ENCODE results near the gene FAM13A. TPM values are rescaled to one million over a fixed set of nuclear protein-coding genes. Genes with fewer than 3 reads are reported as not detected.

FAM13A gene
- total and polyA plus RNA-seq, 2 of the 13 experiments (the other 11 are each of a cell fraction or from before 2014, with no cell fraction given): 1.2 to 36.2 TPM

DNA sequence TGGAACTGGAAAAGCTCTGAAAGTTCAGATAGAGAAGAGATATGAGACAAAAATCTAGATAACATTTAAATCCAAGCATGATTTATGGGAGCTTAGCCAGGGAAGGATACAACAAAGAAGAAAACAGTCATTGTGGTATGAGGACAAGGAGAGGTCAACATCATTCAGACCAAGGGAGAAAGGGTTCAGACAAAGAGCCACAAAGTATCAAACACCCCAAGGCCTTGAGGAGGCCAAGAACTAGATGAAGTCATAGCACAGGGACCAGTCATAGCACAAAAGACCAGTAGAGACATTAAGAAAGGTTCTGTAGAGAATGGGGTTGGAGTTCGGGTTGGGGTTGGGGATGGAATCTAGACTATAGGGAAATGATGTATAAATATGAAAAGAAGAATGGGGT is 282.0 kb downstream of the FAM13A start:
- Histone ChIP-seq H3K4me1 (ENCODE audit: insufficient read depth, low read length) (no peaks in the 10 kb centered on the region), H4K20me1 (ENCODE audit: insufficient read depth, low read length) (no peaks in the 10 kb centered on the region), H3K9me3 (ENCODE audit: low read length) (no peaks in the 10 kb centered on the region), H2AFZ (ENCODE audit: low read length) (no peak overlapping the region), H3K36me3 (replicated peaks in 1 of 2; ENCODE audit: control insufficient read depth in 1 of 2, insufficient read depth in 2 of 2, low read length in 2 of 2) (peaks cover 3 to 19% of the 10 kb centered on the region in 2 experiments), H3K4me2 (ENCODE audit: low read depth, low read length) (no peak overlapping the region), H3K9ac (ENCODE audit: insufficient read depth, low read depth, low read length) (no peak overlapping the region), H3K79me2 (ENCODE audit: insufficient read depth, low read length) (no peaks in the 10 kb centered on the region), H3K27me3 (ENCODE audit: control insufficient read depth in 1 of 2, insufficient read depth in 2 of 2, low read length in 2 of 2) (no peaks in the 10 kb centered on the region), H3K27ac (ENCODE audit: extremely low read length, insufficient read depth, low read length) (no peak overlapping the region), H3K4me3 (replicated peaks in 1 of 3; ENCODE audit: insufficient read depth in 1 of 3, low read depth in 2 of 3, low read length in 3 of 3) (no peak overlapping the region)
- WGBS (ENCODE audit: low lambda C conversion rate): 83% methylated on average over 1 of the region's 1 CpG
- ATAC-seq (no peak), FAIRE-seq (no peak), DNase-seq (ENCODE audit: low spot score) (no peak)
- TF ChIP-seq NR2F2 (IDR thresholded peaks at IDR 0.05; ENCODE audit: borderline replicate concordance, low read depth) (no peak), ADNP (CRISPR knock-in tag; IDR thresholded peaks at IDR 0.05) (no peak), ZNF296 (CRISPR knock-in tag; conservative IDR thresholded peaks at IDR 0.05) (no peak), ZNF432 (CRISPR knock-in tag; IDR thresholded peaks at IDR 0.05; ENCODE audit: borderline replicate concordance) (no peak), ZNF788 (CRISPR knock-in tag; IDR thresholded peaks at IDR 0.05; ENCODE audit: borderline replicate concordance) (no peak)
- ChIA-PET POLR2A (no interaction called here), CTCF (ENCODE audit: low intra/inter-chr PET ratio, low total read pairs) (no interaction called here)
- intact Hi-C loops (cut with micrococcal nuclease; ENCODE audit: unreplicated experiment) (no loop called here), in situ Hi-C loops (cut with HindIII; ENCODE audit: extremely low pct_ligation_motif_present, low pct_unique_long_range_greater_than_20kb) (no loop called here)
- BruUV-seq (replicated peaks): no TSS peak

DNA sequence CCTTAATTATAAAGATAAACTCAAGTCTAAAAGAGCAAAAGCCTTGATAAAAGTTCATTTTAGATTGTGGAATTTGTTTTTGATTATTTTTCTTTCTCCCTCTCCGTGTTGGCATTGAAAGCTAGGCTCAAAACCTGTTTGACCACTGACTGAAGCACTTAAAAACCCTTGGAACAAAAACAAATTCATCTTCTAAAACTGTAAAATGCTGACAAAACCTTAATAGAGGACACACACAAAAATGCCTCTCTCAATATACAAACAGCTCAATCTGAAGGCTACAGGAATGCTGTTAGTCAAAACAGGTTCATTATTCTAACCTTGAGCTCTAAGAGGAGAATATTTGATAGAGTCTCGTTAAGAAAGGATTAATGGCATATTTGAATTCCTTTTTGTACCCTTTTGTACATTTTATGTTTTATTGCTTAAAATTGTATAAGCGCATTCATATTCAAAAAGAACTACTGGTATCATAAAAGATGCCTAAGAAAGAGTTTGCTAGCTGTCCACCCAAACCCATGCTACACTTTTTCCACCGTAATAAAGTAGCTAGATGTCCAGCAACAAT is 285.0 kb downstream of the FAM13A start:
- TF ChIP-seq LCORL (IDR thresholded peaks at IDR 0.05): no peak
- no peak for TF ChIP-seq LCORL (CRISPR knock-in tag; IDR thresholded peaks at IDR 0.05)
- TF ChIP-seq ZNF44 (CRISPR knock-in tag; IDR thresholded peaks at IDR 0.05): no peak
- TF ChIP-seq ZNF564 (CRISPR knock-in tag; IDR thresholded peaks at IDR 0.05): no peak
- TF ChIP-seq PHF5A (CRISPR knock-in tag; IDR thresholded peaks at IDR 0.05; ENCODE audit: low read depth, unreplicated experiment): no peak
- no peak for TF ChIP-seq TBP (CRISPR knock-in tag; IDR thresholded peaks at IDR 0.05)
- no peak for TF ChIP-seq CBX1 (IDR thresholded peaks at IDR 0.05; ENCODE audit: low read depth)
- TF ChIP-seq ZFP36 (IDR thresholded peaks at IDR 0.05; ENCODE audit: borderline replicate concordance, low read depth, low read length, partially characterized antibody): no peak
- TF ChIP-seq MZF1 (CRISPR knock-in tag; IDR thresholded peaks at IDR 0.05; ENCODE audit: borderline replicate concordance): no peak
- TF ChIP-seq KDM2A (CRISPR knock-in tag; IDR thresholded peaks at IDR 0.05; ENCODE audit: borderline replicate concordance, low read depth): no peak
- TF ChIP-seq ZNF274 (CRISPR knock-in tag; IDR thresholded peaks at IDR 0.05): no peak
- TF ChIP-seq, protein P1, sequence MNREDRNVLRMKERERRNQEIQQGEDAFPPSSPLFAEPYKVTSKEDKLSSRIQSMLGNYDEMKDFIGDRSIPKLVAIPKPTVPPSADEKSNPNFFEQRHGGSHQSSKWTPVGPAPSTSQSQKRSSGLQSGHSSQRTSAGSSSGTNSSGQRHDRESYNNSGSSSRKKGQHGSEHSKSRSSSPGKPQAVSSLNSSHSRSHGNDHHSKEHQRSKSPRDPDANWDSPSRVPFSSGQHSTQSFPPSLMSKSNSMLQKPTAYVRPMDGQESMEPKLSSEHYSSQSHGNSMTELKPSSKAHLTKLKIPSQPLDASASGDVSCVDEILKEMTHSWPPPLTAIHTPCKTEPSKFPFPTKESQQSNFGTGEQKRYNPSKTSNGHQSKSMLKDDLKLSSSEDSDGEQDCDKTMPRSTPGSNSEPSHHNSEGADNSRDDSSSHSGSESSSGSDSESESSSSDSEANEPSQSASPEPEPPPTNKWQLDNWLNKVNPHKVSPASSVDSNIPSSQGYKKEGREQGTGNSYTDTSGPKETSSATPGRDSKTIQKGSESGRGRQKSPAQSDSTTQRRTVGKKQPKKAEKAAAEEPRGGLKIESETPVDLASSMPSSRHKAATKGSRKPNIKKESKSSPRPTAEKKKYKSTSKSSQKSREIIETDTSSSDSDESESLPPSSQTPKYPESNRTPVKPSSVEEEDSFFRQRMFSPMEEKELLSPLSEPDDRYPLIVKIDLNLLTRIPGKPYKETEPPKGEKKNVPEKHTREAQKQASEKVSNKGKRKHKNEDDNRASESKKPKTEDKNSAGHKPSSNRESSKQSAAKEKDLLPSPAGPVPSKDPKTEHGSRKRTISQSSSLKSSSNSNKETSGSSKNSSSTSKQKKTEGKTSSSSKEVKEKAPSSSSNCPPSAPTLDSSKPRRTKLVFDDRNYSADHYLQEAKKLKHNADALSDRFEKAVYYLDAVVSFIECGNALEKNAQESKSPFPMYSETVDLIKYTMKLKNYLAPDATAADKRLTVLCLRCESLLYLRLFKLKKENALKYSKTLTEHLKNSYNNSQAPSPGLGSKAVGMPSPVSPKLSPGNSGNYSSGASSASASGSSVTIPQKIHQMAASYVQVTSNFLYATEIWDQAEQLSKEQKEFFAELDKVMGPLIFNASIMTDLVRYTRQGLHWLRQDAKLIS (CRISPR knock-in tag; IDR thresholded peaks at IDR 0.05): no peak
- no peak for TF ChIP-seq CENPX (CRISPR knock-in tag; IDR thresholded peaks at IDR 0.05)
- FAIRE-seq (no peak), DNase-seq (ENCODE audit: low spot score) (no peak), ATAC-seq (no peak)
- in situ Hi-C loops (cut with HindIII; ENCODE audit: extremely low pct_ligation_motif_present, low pct_unique_long_range_greater_than_20kb) (no loop called here), intact Hi-C loops (cut with micrococcal nuclease; ENCODE audit: unreplicated experiment) (no loop called here)
- no peak overlapping the region for H3K27ac ChIP-seq (ENCODE audit: extremely low read length, insufficient read depth, low read length)
- H3K9me3 ChIP-seq (ENCODE audit: low read length): no peaks in the 10 kb centered on the region
- H3K27me3 ChIP-seq (ENCODE audit: control insufficient read depth in 1 of 2, insufficient read depth in 2 of 2, low read length in 2 of 2): no peaks in the 10 kb centered on the region
- WGBS (ENCODE audit: low lambda C conversion rate): 85% methylated on average over 4 of the region's 4 CpGs
- no TSS peak for BruUV-seq (replicated peaks)
- no peak overlapping the region for H3K4me2 ChIP-seq (ENCODE audit: low read depth, low read length)
- H4K20me1 ChIP-seq (ENCODE audit: insufficient read depth, low read length): no peaks in the 10 kb centered on the region
- peaks cover 1 to 10% of the 10 kb centered on the region in 2 experiments; a peak in 3 of 5 replicates for H3K36me3 ChIP-seq (replicated peaks in 1 of 2; ENCODE audit: control insufficient read depth in 1 of 2, insufficient read depth in 2 of 2, low read length in 2 of 2)
- no peaks in the 10 kb centered on the region for H3K79me2 ChIP-seq (ENCODE audit: insufficient read depth, low read length)
- H3K4me3 ChIP-seq (replicated peaks in 1 of 3; ENCODE audit: insufficient read depth in 1 of 3, low read depth in 2 of 3, low read length in 3 of 3): no peak overlapping the region
- H2AFZ ChIP-seq (ENCODE audit: low read length): no peak overlapping the region
- CTCF ChIA-PET (ENCODE audit: low intra/inter-chr PET ratio, low total read pairs): no interaction called here
- H3K9ac ChIP-seq (ENCODE audit: insufficient read depth, low read depth, low read length): no peak overlapping the region
- POLR2A ChIA-PET: no interaction called here
- H3K4me1 ChIP-seq (ENCODE audit: insufficient read depth, low read length): no peaks in the 10 kb centered on the region; the same call in 1 of the 2 replicates
